GM21360 (cell line): ENCODE measurements around the gene PTPN23.
"Not testable (repeated sequence)": the region's sequence is repeated elsewhere in the genome, so short reads cannot be mapped to it uniquely, and the experiment has no call there.

Experiments used
- ATAC-seq: cut with Tn5 transposase; IDR thresholded peaks from one replicate; pipeline ENCODE4 v1.9.1; 2021; ENCODE audit warnings: mild to moderate bottlenecking, moderate library complexity; ENCODE audit not compliant: unreplicated experiment

PTPN23 gene

DNA sequence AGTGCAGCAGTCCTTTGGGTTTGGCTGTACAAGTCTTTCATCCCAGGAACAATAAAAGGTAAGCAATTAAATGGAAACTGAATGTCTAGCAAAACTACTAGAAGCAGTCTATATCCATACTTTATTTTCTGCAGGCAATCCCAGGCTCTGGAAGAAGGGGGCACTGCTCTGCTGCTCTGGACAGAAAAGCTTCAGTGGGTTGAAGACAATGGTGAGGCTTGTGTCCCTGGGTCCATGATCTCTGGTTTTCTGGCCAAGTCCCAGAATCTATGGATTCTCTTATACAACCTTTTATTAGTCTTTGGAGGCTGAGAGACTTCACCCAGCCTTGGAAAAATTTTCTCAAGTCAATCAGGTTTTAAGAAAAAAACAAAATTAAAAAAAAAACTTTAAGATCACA lies 59.3 kb downstream of the PTPN23 start:
- ATAC-seq, result no peak

DNA sequence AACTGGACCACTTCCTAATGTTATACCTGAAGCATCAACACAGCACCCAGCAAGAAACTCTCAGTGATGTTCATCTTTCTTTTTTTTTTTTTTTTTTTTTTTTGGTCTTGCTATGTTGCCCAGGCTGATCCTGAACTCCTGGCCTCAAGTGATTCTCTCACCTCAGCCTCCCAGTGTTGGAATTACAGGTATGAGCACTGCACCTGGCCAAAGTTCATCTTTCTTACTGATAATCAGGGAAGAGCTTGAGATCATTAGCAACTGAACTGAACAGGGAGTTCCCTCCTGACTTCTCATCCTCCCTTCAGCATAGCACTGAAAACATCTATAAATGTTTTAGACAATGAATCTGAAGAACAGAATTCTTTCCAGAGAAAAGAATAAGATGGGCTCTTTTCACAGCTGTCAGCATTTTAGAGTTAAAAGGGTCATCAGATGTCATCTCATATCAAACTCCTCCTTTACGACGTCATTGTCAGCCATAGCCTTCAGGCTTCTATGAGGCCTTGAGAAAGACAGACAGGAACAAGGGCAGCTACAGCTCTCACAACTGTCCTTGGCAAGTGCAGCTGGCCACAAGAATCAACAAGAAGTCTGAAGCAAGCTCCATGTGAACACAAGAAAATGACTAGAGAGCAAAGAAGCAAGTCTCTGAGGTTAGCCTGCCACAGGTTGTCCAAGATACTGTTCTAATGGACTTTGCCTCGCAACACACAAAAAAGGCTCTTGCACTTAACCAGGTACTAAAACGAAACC lies 61.2 kb downstream of the PTPN23 start:
- ATAC-seq, result no peak

DNA sequence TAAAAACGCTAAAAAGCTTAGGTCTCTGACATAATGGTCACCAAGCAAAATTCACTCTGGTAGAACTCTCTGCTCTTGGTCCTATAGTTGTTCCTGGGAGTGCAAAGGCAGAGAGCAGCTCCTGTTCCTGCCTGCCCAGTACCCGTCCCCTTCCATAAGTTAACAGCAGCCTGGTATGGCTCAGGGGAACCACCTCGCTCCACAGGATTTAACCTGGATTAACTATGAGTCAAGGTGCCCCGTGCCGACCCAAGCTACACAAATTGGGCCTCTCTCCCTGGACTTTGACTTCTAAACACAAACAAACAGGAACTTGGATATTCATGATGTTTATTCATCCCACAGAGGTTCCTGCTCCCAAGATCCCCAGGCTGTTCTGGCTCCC lies 62.8 kb downstream of the PTPN23 start:
- ATAC-seq, result no peak

- ATAC-seq, result no peak
These were observed 63.3 kb downstream of the PTPN23 start for GRCh38 chr3:47444103-47444502.

GRCh38 chr3:47452453-47453215 lies 71.8 kb downstream of the PTPN23 start:
- ATAC-seq, result no peak

GRCh38 chr3:47455806-47456452 lies 75.1 kb downstream of the PTPN23 start:
- no peak for ATAC-seq

GRCh38 chr3:47456984-47457383 lies 76.2 kb downstream of the PTPN23 start:
- ATAC-seq, result no peak

DNA sequence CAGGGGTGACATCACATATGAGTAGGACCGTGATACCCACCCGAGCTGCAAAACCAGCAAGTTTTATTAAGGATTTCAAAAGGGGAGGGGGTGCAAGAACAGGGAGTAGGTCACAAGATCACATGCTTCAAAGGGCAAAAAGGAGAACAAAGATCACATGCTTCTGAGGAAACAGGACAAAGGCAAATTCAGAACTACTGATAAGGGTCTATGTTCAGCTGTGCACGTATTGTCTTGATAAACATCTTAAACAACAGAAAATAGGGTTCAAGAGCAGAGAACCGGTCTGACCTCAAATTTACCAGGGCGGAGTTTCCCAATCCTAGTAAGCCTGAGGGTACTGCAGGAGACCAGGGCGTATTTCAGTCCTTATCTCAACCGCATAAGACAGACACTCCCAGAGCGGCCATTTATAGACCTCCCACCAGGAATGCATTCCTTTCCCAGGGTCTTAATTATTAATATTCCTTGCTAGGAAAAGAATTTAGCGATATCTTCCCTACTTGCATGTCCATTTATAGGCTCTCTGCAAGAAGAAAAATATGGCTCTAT lies 78.8 kb downstream of the PTPN23 start:
- not testable (repeated sequence) for ATAC-seq
